Calu3 (cell line): ENCODE results near the gene MST1. TPM values are rescaled to one million over a fixed set of nuclear protein-coding genes. Genes with fewer than 3 reads are reported as not detected.

Source experiments
- BruUV-seq: library from RNA; stranded (reverse); fragments of 400-500 nt; replicated peaks from 2 replicates; lab custom pipeline; 2021; lab: Mats Ljungman, UMichigan
- CTCF ChIA-PET: fragments of 300-600 bp; sonication (Branson Sonifier 250); formaldehyde crosslinking; loops from one replicate; lab custom pipeline; 2022; ENCODE audit warnings: antibody characterized with exemption; lab: Charles Lee
- DNase-seq: peaks from one replicate; pipeline ENCODE4 v3.0.0; 2022
- H3K27ac Mint-ChIP-seq: one replicate; pipeline ENCODE4 v1.8.0; 2022; ENCODE audit warnings: mixed read lengths; ENCODE audit not compliant: unreplicated experiment
- H3K27me3 Mint-ChIP-seq: one replicate; pipeline ENCODE4 v1.8.0; 2022; ENCODE audit warnings: mixed read lengths; ENCODE audit not compliant: unreplicated experiment
- H3K36me3 Mint-ChIP-seq: one replicate; pipeline ENCODE4 v1.8.0; 2022; ENCODE audit warnings: mild to moderate bottlenecking, moderate library complexity, mixed read lengths; ENCODE audit not compliant: insufficient read depth, unreplicated experiment
- H3K4me1 Mint-ChIP-seq: one replicate; pipeline ENCODE4 v1.8.0; 2022; ENCODE audit warnings: mild to moderate bottlenecking, low read depth, mixed read lengths; ENCODE audit not compliant: unreplicated experiment
- H3K4me3 Mint-ChIP-seq: one replicate; pipeline ENCODE4 v1.8.0; 2022; ENCODE audit warnings: mild to moderate bottlenecking, low read depth, moderate library complexity, mixed read lengths; ENCODE audit not compliant: unreplicated experiment
- H3K9me3 Mint-ChIP-seq: one replicate; pipeline ENCODE4 v1.8.0; 2022; ENCODE audit warnings: low read depth, mixed read lengths; ENCODE audit not compliant: unreplicated experiment
- CTCF ChIP-seq: fragments of 200-600 bp; IDR thresholded peaks from one replicate; pipeline ENCODE4 v1.8.0; 2022; ENCODE audit warnings: antibody characterized with exemption; ENCODE audit not compliant: unreplicated experiment
- intact Hi-C: fragments of 100-400 bp; cut with micrococcal nuclease; formaldehyde crosslinking; loops from one replicate; pipeline ENCODE4 v1.10.0; 2022; ENCODE audit not compliant: unreplicated experiment
- total RNA-seq: library from RNA; stranded (reverse); gene quantifications from 2 replicates; pipeline ENCODE4 v1.2.3, GENCODE V29; 2022

MST1 gene
- total RNA-seq, 1 experiment from 2014 or later: 8.0 TPM

GRCh38 chr3:49709852-49710251 lies 20.6 kb upstream of the MST1 start:
- Mint-ChIP-seq H3K36me3 (peaks cover 9% of the 10 kb centered on the region), H3K9me3 (no peaks in the 10 kb centered on the region), H3K4me3 (no peak overlapping the region), H3K4me1 (no peaks in the 10 kb centered on the region), H3K27me3 (no peaks in the 10 kb centered on the region), H3K27ac (no peak overlapping the region)
- CTCF ChIA-PET: no interaction called here
- intact Hi-C loops: no loop called here
- no peak for TF ChIP-seq CTCF
- no peak for DNase-seq
- BruUV-seq: no TSS peak

DNA sequence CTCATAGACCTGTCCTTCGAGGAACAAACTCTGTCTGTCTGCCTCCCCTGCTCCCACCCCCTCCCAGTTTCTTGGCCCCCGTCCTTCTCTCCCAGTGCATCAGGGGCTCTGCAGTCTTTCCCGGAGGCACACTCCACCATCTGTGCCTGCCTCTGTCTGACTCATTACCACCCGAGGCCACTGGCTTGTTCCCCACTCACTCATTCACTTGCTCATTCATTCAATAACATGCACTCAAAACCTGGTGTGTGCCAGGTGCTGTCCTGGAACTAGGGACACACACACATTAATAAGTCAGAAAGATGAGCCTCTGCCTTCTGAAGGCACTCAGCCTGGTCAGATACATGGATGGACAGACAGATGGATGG lies 17.8 kb upstream of the MST1 start:
- intact Hi-C loops: no loop called here
- Mint-ChIP-seq H3K36me3 (peaks cover 18% of the 10 kb centered on the region), H3K27me3 (no peaks in the 10 kb centered on the region), H3K9me3 (no peaks in the 10 kb centered on the region), H3K4me1 (no peaks in the 10 kb centered on the region), H3K4me3 (no peak overlapping the region), H3K27ac (no peak overlapping the region)
- no peak for DNase-seq
- CTCF ChIA-PET: no interaction called here
- no peak for TF ChIP-seq CTCF
- BruUV-seq: no TSS peak

DNA sequence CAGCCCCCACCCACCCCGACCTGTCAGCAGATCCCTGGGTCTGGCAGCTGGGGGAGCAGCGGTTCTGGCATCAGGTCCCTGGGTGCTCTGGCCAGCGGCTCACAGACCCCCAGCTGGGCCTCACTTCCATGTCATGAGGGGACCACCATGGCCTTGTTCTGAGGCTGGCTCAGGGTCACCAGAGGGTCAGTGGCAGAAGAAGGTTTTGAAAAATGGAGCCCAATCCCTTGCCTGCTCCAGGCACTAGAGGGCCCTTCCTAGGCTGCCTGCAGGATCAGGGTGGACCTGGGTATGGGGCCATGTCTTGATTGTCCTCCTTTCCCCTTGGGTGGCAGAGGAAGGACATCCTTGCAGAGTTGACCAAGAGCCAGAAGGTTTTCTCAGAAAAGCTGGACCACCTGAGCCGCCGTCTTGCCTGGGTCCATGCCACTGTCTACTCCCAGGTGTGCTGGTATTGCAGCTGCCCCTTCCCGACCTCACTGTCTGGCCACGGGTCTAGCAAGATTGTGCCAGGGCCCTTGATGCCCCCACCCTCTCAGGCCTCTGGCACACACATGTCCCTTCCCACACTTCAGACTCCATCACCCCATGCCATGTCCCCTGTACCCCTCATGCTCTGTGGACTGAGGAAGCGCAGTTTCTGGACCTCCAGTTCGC lies 17.3 kb upstream of the MST1 start:
- Mint-ChIP-seq H3K27ac (no peak overlapping the region), H3K9me3 (no peaks in the 10 kb centered on the region), H3K4me1 (no peaks in the 10 kb centered on the region), H3K36me3 (peaks cover 18% of the 10 kb centered on the region), H3K27me3 (no peaks in the 10 kb centered on the region), H3K4me3 (no peak overlapping the region)
- CTCF ChIA-PET: no interaction called here
- intact Hi-C loops: no loop called here
- BruUV-seq: no TSS peak
- no peak for TF ChIP-seq CTCF
- no peak for DNase-seq

GRCh38 chr3:49705390-49705960 lies 16.2 kb upstream of the MST1 start:
- Mint-ChIP-seq H3K36me3 (peaks cover 18% of the 10 kb centered on the region), H3K4me1 (no peaks in the 10 kb centered on the region), H3K4me3 (no peak overlapping the region), H3K27ac (no peak overlapping the region), H3K27me3 (no peaks in the 10 kb centered on the region), H3K9me3 (no peaks in the 10 kb centered on the region)
- CTCF ChIA-PET: no interaction called here
- intact Hi-C loops: no loop called here
- no peak for TF ChIP-seq CTCF
- no peak for DNase-seq
- BruUV-seq: no TSS peak
